Activated T-cell treated with anti-CD3 and anti-CD28 coated beads, Interleukin-2, amount 50 U/mL, for 48 hours (primary cell): ENCODE data around the gene MPZL3.

Source experiments
- DNase-seq, 2 experiments: peaks; one replicate each; pipeline ENCODE4 v3.0.0-alpha.2; 2020

MPZL3 gene, protein sequence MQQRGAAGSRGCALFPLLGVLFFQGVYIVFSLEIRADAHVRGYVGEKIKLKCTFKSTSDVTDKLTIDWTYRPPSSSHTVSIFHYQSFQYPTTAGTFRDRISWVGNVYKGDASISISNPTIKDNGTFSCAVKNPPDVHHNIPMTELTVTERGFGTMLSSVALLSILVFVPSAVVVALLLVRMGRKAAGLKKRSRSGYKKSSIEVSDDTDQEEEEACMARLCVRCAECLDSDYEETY

DNA sequence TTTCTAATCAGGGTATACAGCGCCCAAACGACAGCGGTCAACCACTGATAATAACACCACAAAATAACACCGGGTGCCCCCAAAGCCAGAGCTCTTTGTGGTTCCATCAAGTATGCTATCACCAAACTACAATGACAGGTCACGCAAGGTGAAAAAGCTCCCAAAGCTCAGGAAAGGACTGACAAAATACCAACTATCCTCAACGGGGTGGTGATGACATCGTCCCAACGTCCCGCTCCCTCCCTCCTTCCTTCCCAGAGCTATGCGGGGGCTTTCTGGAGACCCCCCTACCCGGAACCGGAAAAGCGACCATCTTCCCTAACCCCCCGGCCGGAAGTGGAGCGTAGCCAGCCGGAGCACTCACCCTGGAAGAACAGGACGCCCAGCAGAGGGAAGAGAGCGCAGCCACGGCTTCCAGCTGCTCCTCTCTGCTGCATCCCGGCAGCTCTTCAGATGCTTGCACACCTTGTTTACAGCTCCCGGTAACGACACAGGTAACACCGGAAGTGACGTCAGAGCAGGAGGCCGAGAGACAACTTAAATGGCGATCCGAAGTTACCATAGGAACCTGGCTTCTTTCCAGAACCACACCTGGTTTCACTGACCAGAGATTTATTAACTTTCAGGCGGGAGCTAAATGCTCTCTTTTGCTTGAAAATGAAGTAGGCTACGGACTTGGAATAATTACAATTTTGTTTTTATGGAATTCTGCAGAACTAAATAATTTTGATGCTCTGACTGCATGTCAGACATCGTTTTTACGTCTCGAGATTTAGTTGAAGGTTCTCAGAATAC is at the start of gene MPZL3:
Gene MPZL3, minus strand, starts transcription at position 508 of the 795 bp plus-strand sequence. Its CDS starts 71 bp downstream, at position 437.
- DNase-seq: peak; percentile 85 to 86

DNA sequence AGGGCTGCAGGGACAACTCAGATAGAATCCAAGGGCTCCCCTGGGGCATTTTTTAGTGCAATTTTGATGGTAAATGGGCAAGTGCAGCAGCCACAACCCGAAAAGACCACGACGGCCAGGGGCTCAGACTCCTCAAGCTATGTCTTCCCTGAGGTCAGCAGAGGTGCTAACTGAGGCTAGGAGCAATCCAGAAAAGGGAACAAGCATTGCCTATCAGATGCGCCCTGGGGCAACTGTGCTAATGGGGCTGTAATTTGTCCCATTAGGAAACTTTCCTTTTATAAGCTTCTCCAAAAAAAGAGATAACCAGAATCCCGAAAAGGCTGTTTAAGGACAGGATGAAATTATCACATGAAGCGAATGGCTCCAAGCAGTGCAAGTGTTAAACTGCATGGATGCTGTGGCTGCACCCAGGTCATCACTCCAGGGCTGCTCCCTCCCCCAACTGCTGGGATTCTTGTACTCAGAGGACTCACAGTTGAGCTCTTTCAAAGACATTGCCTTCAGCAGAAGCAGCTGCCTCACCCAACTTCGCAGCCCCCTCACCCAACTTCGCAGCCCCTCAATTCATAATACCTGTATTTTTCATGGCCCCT is 49.5 kb upstream of the MPZL3 start:
- no peak for DNase-seq

DNA sequence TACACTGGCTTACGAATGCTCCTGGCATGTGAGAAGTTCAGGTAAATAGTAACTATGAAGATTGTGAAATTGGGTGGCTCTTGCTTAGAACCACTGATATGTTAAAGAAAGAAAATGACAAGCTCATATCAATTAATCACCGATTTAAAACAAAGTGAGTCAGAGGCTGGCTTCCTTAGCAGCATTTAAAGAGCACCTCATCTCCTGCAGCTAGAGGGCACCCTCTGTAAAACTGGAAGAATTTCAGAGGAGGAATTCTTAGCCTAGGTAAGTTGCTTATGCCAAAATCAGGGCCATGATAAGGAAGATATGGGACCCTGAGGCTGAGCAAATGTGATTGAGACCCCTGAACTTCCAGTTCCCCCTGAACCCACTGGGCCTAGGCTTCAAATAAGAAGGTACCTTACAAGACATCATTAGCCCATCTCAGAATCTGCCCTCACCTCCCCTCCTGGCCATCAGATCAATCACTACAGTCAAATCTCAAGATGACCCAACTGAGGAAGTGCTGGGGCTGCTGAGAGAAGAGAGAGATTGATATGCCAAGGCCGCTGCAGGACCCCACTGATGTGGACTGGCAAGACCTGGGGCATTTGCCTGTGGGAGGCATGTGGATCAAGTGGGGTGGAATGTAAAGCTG is 43.8 kb upstream of the MPZL3 start:
- peak in 1 of 2 experiments; percentile 63 for DNase-seq

DNA sequence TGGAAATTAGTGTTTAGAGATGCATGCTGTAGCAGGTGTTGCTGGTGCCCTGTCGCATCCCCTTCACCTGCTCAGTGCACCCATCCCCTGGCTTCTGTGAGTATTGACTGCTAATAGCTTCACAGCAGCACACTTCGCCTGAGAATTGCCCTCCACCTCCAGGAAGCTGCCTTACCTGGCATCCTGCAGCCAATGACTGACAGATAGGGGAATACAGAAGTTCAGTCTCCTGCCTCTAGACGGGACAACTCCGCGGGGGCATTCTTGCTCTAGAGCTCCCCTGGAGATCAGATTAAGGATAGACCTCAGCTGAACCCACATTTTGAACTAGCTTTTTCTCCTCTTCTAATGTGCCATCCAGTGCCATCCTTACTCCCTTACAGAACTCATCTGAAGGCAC is 43.0 kb upstream of the MPZL3 start:
- no peak for DNase-seq

DNA sequence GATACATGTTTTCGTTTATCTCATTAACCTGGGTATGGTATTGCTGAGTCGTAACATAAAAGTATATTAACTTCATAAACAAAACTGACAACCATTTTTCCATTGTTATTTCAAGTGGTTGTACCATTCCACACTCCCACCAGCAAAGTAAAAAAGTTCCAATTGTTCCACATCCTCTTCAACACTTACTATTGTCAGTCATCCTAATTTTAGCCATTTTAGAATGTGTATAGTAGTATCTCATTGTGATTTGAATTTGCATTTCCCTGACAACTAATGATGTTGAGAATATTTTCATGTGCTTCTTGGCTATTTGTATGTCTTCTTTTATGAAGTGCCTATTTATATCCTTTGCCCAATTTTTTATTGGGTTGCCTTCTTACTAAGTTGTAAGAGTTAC is 41.9 kb upstream of the MPZL3 start:
- no peak for DNase-seq

DNA sequence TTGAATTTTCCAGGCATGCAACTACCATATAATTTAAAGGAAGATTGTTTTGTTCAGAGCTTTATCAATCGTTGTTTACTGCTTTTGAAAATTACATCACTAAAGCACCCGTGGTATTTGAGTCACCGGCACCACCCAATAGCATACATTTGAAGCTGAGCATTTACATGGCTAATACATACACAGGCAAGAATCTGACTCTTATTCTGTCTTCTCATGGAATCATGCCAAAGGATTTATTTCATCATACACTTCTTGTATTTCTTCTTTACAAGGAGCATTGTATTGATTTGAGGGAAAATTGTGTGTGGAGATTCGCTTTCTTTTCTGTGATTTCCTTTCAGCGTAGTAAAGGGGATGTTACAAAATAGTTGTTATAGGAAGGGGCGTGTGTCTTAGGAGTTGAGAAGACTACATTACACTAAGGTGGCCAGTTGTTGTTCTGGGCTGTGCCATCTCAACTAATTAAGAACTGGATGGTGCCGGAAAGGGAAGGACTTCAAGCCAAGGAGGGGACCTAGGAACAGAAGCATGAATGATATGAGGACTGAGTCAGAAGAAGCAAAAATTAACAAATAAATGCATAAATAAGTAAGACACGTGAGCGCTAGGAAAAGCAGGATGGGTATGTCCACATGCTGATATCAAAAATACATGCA is 39.4 kb upstream of the MPZL3 start:
- no peak for DNase-seq

DNA sequence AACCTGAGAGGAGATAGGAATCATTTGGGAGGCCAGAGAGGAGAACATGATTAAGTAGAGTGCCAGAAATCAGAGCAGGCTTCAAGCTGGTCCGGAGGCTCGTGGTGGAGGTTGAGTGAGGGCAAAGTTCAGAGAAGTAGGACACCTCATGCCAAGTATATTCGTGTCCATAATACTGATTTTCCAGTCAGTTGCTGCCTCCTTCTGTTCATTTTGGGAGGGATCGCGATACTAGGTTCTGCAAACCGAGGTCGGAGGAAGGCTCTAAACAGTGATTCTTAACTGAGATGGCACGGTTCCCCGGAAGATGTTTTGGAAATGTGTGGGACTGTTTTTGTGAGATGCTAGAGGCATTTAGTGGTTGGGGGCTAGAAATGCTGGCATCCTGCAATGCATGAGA is 38.8 kb upstream of the MPZL3 start:
- DNase-seq: peak in 1 of 2 experiments; percentile 56

DNA sequence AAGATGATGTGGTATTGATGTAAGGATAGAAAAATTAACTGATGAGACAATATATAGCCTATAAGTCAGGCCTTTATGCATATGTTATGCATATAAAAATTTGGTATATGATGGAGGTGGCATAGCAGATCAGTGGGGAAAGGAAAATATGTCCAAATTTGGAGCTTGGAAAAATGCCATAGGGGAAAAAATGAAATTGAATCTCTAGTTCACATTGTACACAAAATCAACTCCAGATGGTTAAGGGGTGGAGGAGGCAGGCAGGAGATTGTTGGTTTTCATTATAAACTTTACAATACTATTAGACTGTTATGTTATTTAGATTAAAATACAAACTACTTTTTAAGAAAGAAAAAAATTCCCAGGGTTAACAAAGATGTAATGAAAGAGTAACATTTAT is 37.2 kb upstream of the MPZL3 start:
- DNase-seq: no peak

DNA sequence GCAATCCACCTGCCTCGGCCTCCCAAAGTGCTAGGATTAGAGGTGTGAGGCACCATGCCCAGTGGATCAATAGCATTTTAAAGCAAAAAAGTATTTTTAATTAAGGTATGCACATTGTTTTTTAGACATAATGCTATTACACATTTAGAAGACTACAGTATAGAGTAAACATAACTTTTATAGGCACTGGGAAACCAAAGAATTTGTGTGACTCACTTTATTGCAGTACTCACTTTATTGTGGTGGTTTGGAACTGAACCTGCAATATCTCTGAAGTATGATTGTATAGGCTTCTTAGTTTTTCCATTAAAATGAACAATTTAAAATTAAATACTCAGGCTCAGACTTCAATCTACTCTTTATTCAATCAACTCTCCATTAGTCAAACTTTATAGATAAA is 34.8 kb upstream of the MPZL3 start:
- no peak for DNase-seq

DNA sequence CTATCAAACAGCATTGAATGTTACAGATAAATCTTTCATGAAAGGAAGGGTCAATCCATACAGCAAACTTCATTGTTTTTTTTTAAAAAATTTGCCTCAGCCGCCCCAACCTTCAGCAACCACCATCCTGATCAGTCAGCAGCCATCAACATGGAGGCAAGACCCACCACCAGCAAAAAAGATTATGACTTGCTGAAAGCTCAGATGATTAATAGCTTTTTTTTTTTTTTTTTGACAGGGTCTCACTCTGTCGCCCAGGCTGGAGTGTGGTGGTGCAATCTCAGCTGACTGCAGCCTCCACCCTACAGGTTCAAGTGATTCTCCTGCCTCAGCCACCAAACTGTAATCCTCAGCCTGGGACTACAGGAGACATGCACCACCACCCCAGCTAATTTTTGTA is 34.4 kb upstream of the MPZL3 start:
- DNase-seq: no peak

DNA sequence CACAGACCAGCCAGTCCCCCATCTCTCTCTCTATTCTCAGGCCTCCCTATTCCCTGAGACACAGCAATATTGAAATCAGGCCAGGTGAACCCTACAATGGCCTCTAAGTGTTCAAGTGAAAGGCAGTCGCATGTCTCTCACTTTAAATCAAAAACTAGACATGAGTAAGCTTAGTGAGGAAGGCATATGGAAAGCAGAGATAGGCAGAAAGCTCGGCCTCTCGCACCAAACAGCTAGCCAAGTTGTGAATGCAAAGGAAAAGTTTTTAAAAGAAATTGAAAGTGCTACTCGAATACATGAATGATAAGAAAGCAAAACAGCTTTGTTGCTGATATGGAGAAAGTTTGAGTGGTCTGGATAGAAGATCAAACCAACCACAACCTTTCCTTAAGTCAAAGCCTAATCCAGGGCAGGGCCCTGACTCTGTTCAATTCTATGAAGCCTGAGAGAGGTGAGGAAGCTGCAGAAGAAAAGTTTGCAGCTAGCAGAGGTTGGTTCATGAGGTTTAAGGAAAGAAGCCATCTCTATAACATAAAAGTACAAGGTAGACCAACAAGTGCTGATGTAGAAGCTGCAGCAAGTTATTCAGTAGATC is 31.7 kb upstream of the MPZL3 start:
- no peak for DNase-seq

DNA sequence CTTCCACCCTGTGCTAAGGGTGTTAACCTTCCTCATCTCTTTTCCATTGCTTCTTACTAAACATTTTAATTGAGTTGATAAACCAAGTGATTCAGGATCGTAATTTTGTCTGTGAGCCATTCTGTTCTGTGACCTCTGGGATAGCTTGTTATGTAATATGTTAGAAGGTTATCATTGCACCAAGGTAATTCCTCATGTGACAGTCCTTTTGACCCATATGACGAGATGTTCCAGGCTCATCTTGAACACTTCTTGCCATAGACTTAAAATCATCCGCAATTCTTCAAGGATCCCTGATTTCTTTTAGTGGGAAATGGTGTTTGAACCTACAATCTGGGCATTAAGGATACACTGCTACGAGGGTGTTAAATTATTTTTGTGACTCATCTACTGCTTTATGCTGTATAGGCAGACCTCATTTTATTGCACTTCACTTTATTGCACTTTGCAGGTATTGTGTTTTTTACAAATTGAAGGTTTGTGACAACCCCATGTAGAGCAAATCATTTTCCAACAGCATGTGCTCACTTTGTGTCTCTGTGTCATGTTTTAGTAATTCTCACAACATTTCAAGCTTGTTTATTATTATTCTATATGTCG is 31.0 kb upstream of the MPZL3 start:
- no peak for DNase-seq

DNA sequence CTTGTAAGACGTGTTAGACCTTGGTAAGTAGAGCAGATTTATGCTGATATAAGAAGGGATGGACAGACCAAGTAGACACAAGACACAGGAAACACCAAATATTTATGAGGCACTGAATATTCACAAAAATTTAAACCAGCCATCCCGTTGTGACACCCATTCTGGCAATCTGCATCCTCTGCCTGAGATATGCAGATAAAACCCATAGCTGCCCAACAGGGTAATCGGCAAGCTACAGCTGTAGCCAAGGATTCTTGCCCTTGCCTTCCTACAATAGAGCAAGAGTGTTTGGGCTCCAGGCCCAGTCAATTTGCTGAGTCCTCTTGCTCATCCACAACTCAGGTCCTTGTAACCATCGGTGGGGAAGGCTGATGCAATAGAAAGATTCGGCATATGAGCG is 30.4 kb upstream of the MPZL3 start:
- no peak for DNase-seq

DNA sequence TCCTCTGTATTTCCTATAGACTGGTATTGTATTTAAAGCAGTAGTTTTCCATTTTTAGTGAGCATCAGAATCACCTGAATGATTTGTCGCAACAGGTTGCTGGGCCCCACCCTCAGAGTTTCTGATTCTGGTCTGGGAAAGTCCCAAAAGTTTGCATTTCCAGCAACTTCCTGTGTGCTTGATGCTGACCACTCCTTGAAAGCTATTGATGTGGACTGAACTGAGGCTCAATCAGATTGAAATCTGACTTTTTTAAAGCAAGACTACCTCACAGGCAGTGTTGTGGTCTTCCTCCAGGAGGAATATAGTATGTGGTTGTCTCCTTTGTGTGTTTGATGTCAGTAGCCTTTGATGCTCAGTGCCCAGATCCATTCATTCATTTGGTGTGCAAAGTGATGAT is 29.1 kb upstream of the MPZL3 start:
- no peak for DNase-seq

DNA sequence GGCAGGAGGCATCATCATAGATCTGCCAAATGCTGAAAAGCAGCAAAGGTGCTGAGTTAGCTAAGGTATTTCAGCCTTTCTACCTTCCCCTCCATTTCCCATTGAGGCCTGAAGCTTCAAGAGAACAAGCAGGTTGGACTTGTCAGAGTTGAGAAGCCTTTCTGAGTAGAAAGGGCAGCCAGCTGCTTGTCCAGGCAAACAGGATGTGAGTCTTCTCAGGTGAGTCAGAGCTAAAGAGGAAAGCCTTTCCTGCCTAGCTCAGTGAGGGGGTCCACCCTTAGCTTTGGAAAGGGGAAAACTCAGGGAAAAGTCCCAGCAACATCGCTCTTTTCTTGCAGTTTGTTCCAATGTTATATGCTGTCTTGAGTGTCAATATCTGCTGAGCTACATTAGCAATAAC is 25.1 kb upstream of the MPZL3 start:
- no peak for DNase-seq

DNA sequence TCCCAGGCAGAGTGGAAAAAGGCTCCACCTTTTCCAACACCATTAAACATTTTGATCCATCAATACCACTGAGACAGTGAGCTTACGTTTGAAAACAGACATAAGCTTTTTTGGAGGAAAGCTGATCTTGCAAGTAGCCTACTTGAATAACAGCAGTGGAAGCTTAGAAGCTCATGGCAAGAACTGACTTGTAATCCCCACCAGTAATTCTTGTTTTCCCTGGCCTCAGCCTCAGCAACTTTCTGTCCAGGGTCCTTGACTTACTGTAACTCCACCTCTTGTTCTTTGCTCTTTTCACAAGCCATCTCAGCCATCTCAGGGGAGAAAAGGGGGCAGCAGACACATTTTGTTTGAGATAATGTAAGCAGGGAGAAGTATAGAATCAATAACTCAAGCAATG is 24.3 kb upstream of the MPZL3 start:
- no peak for DNase-seq

DNA sequence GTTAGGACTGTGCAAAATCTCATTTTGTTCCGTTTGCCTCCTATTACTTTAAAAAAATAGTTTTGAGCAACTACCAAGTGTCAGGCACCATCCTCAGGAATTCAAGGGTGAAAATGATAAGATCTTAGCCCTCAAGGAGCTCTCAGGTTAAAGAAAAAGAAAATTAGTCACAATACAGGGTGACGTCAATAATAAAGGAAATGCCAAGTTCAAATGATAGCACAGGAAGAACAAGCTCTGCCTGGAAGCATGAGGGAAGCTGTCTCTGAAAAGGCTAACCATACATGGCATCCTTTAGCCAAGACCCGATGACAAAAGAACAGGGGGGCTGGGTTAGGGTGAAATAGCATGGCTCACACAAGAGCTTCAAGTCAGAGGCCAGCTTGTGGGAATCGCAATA is 23.0 kb upstream of the MPZL3 start:
- no peak for DNase-seq

DNA sequence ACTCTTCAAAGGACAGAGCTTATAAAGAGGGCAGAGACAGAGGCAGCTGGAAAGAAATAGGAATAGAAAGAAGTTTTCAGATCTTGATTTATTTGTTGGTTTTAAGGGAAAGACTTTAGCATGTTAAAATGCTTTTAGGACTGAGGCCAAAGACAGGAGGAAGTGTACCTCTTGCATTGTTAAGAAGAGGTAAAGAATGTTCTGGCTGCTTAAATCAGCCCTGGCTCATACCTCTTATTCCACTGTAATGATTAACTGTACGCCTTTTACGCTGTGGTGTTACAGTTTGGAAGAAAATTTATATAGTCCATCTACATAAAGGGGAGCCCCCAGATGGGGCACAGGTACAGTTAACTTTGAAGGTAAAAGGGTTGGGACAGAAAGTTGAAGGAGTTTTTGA is 22.0 kb upstream of the MPZL3 start:
- no peak for DNase-seq

DNA sequence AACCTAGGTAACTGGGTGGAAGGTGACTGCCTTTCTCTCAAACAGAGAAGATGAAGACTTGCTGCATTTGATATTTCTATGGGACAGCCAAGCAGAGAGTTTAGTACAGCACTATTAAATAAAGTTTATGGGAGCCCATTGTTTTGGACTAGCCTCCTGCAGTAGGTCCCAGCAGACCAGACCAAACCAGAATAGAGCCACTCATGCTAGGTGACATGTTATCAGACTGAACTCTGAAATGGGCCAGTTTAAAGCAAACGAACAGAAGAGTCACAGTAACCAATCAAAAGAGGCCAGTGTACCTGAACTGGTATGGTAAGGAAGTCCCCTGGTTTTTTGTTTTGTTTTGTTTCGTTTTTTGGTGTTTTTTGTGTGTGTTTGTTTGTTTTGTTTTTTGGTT is 19.8 kb upstream of the MPZL3 start:
- DNase-seq: no peak

DNA sequence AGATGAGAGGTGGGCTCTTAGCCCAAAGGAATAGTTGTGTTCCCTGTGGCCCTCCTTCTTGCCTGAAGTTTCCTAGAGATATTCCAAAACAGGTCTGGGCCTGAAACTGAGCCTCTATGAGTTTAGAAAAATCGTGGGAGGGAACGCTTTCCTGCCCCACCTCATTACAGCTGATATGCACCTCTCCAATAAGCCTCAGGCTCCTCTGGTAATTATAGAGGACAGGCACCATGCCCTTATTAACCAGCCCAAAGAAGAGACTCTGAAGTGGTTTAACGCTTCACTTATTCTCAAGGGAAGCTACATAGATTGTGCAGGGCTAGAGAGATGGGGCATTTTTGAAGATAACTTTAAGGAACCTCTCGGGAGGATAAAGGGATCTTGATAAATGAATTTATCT is 15.3 kb upstream of the MPZL3 start:
- no peak for DNase-seq

DNA sequence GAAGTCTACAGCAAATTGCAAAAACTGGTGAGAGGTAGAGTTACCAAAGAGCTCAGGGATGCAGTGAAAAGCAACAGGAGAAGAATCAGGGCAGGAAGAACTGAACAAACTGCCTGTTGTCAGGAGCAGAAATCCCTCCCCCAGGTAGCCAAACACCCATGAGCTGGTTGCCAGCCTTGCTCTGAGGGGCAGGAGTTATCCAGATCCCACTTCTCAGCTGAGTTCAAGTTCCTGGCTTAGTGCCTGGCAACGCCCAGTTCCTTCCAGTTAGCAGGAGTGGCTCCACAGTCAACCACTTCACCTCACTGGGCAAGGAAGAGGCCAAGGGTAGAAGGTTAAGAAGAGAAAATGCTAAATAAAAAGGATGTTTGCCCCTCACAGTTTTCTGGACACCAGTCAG is 13.8 kb upstream of the MPZL3 start:
- DNase-seq: no peak
